Measurements from ENCODE around the gene CLASP1. TPM values are rescaled to one million over a fixed set of nuclear protein-coding genes. Genes with fewer than 3 reads are reported as not detected.

CLASP1 gene
- total and polyA plus RNA-seq, 2 of the 8 experiments (the other 6 are each of a cell fraction or from before 2014, with no cell fraction given), result 7.3 to 53.9 TPM

DNA sequence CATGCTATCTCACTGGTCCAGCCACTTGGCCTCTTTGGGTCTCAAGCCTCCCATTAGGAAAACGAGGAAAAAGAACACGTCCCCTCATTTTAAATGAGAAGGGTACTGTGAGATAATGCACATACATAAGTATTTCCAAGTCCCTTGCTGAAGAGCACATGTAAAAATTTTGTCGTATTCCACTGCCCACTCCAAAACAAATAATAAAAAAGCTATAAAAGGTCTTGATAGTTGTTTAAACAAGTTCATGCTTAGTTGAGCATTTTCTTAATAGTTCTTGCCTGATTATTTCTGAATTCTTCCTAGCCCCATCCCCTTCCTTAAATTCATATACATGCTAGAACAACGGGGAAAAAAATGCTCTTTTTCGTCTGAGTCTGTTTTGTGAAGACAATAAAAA, 228.8 kb downstream of the CLASP1 start:
- no peaks in the 10 kb centered on the region for H4K20me1 ChIP-seq (replicated peaks in 1 of 2; ENCODE audit: control insufficient read depth in 1 of 2, insufficient read depth in 2 of 2, low read length in 2 of 2)
- POLR2A ChIA-PET (ENCODE audit: partially characterized antibody), result interaction anchor here (0.6 kb wide), 1 partner anchor 361 kb away, joined by 3 read pairs; no protein-coding TSS in a partner anchor
- no peak overlapping the region for H3K4ac ChIP-seq (replicated peaks; ENCODE audit: insufficient read length, low read depth, low read length)
- CTCF ChIA-PET (ENCODE audit: partially characterized antibody), result interaction anchor here (0.6 to 0.7 kb wide), 2 partner anchors 33 to 515 kb away, joined by 3 read pairs; no protein-coding TSS in a partner anchor
- H2BK15ac ChIP-seq (ENCODE audit: low read length), result no peak overlapping the region
- no peak overlapping the region for H2BK5ac ChIP-seq (ENCODE audit: low read depth, low read length)
- H4K5ac ChIP-seq (ENCODE audit: insufficient read length, low read depth, low read length), result no peak overlapping the region
- H3K23me2 ChIP-seq (ENCODE audit: low read depth, low read length), result no peaks in the 10 kb centered on the region
- no peak overlapping the region for H3K14ac ChIP-seq (ENCODE audit: insufficient read length)
- no peaks in the 10 kb centered on the region for H3K4me1 ChIP-seq (replicated peaks in 1 of 4; ENCODE audit: control insufficient read depth in 3 of 4, insufficient read depth in 4 of 4, low read length in 3 of 4)
- no peak overlapping the region for H3K9ac ChIP-seq (replicated peaks in 1 of 4; ENCODE audit: extremely low read depth in 1 of 4, low read depth in 3 of 4, low read length in 3 of 4)
- H4K91ac ChIP-seq (replicated peaks; ENCODE audit: insufficient read length, low read length), result no peak overlapping the region
- H2AFZ ChIP-seq (ENCODE audit: low read length), result no peak overlapping the region
- no peak overlapping the region for H2AK5ac ChIP-seq (ENCODE audit: low read depth, low read length)
- no peak overlapping the region for H3K23ac ChIP-seq (ENCODE audit: insufficient read length)
- H3K18ac ChIP-seq (ENCODE audit: extremely low read depth, low read length), result no peak overlapping the region
- H3K27ac ChIP-seq (ENCODE audit: low read depth, low read length), result no peak overlapping the region
- H3K4me2 ChIP-seq (ENCODE audit: insufficient read depth in 1 of 2, low read depth in 2 of 2, low read length in 2 of 2), result no peak overlapping the region
- H3K27me3 ChIP-seq (replicated peaks in 1 of 4; ENCODE audit: control insufficient read depth in 3 of 4, extremely low read depth in 1 of 4, insufficient read depth in 3 of 4, low read length in 3 of 4), result no peaks in the 10 kb centered on the region
- peaks cover 3 to 16% (median 4%) of the 10 kb centered on the region in 4 experiments; a peak in 5 of 8 replicates for H3K36me3 ChIP-seq (ENCODE audit: control insufficient read depth in 2 of 4, insufficient read depth in 4 of 4, low read length in 3 of 4)
- H3K9me3 ChIP-seq (ENCODE audit: insufficient read depth in 2 of 2, low read depth in 1 of 2, low read length in 1 of 2), result no peaks in the 10 kb centered on the region
- no peak overlapping the region for H2BK12ac ChIP-seq (ENCODE audit: low read depth, low read length)
- no peak overlapping the region for H2BK20ac ChIP-seq (ENCODE audit: low read length)
- WGBS, 2 experiments (ENCODE audit: extremely low coverage in 1 of 2, insufficient coverage in 1 of 2, insufficient read length in 1 of 2, insufficient replicate concordance in 2 of 2, low coverage in 1 of 2, low lambda C conversion rate in 2 of 2, missing lambda C conversion rate in 1 of 2), result 88% methylated on average over 5 of the region's 5 CpGs; no CpG with 5 or more reads in 1 of the 2 experiments
- no peak for DNase-seq (ENCODE audit: low read depth in 1 of 2, low spot score in 2 of 2)
- FAIRE-seq, result no peak
- H3K4me3 ChIP-seq (ENCODE audit: extremely low read depth in 1 of 4, insufficient read depth in 2 of 4, low read depth in 3 of 4, low read length in 4 of 4), result no peak overlapping the region
- H3K56ac ChIP-seq (replicated peaks; ENCODE audit: insufficient read length, low read depth, low read length), result no peak overlapping the region
- H3K79me2 ChIP-seq (ENCODE audit: control insufficient read depth in 1 of 2, insufficient read depth in 2 of 2, low read length in 2 of 2), result no peaks in the 10 kb centered on the region
- H3K79me1 ChIP-seq (ENCODE audit: low read depth, low read length), result no peaks in the 10 kb centered on the region
- H2BK120ac ChIP-seq (replicated peaks; ENCODE audit: low read depth, low read length), result no peak overlapping the region
- no peak overlapping the region for H4K8ac ChIP-seq (ENCODE audit: extremely low read depth, insufficient read depth, low read length)
- TF ChIP-seq ZNF274 (IDR thresholded peaks at IDR 0.05; ENCODE audit: borderline replicate concordance, extremely low read depth, low read length), result no peak
- TF ChIP-seq SUZ12 (IDR thresholded peaks at IDR 0.05; ENCODE audit: low read length), result no peak
- no peak for TF ChIP-seq GABPA (IDR thresholded peaks at IDR 0.05; ENCODE audit: borderline replicate concordance, insufficient read depth, low read length)
- no peak for TF ChIP-seq POU5F1 (IDR thresholded peaks at IDR 0.05; ENCODE audit: low read depth, low read length)
- TF ChIP-seq EZH2 (IDR thresholded peaks at IDR 0.05; ENCODE audit: low read depth, low read length, severe bottlenecking), result no peak
- TF ChIP-seq BRCA1 (IDR thresholded peaks at IDR 0.05; ENCODE audit: low read depth, low read length), result no peak
- no peak for TF ChIP-seq YY1 (IDR thresholded peaks at IDR 0.05; ENCODE audit: low read depth, low read length)
- no peak for TF ChIP-seq CTBP2 (IDR thresholded peaks at IDR 0.05; ENCODE audit: borderline replicate concordance, insufficient read depth, insufficient read length, low read length)
- TF ChIP-seq RNF2 (IDR thresholded peaks at IDR 0.05; ENCODE audit: borderline replicate concordance, low read depth, low read length, missing control alignments, poor library complexity, severe bottlenecking), result no peak
- no peak for TF ChIP-seq MAFK (IDR thresholded peaks at IDR 0.05; ENCODE audit: low read depth, low read length)
- no peak for TF ChIP-seq SP1 (IDR thresholded peaks at IDR 0.05; ENCODE audit: low read depth, low read length)
- TF ChIP-seq CHD2 (IDR thresholded peaks at IDR 0.05; ENCODE audit: low read length), result no peak
- TF ChIP-seq JUND (IDR thresholded peaks at IDR 0.05; ENCODE audit: low read length), result no peak

Measured in H1 (cell line).